WTC11 (cell line): ENCODE results near the gene PPP1CB.

Source experiments
- FOXP1 ChIP-seq: sonication (generic); formaldehyde crosslinking; IDR thresholded peaks from 2 replicates; pipeline ENCODE4 v1.8.0; 2022; ENCODE audit warnings: missing genetic modification reagents, mild to moderate bottlenecking, moderate library complexity, borderline replicate concordance
- JAZF1 ChIP-seq: fragments of 250-450 bp; sonication (Bioruptor Pico); IDR thresholded peaks from 2 replicates; pipeline ENCODE4 v1.9.0; 2021; ENCODE audit warnings: moderate library complexity, mild to moderate bottlenecking, inconsistent platforms
- TF ChIP-seq, protein P1 (sequence below): fragments of 200-600 bp; IDR thresholded peaks from 2 replicates; pipeline ENCODE4 v1.8.0; 2022; ENCODE audit warnings: antibody characterized with exemption
- TF ChIP-seq, protein P2 (sequence below): sonication (generic); formaldehyde crosslinking; IDR thresholded peaks from 2 replicates; pipeline ENCODE4 v1.8.1; 2023; ENCODE audit warnings: mild to moderate bottlenecking, missing genetic modification reagents, moderate library complexity
- TF ChIP-seq, protein P3 (sequence below): sonication (generic); formaldehyde crosslinking; IDR thresholded peaks from 2 replicates; pipeline ENCODE4 v1.8.1; 2022; ENCODE audit warnings: mild to moderate bottlenecking, moderate library complexity, missing genetic modification reagents
- TF ChIP-seq, protein P4 (sequence below): sonication (generic); formaldehyde crosslinking; IDR thresholded peaks from 2 replicates; pipeline ENCODE4 v1.8.0; 2022; ENCODE audit warnings: mild to moderate bottlenecking, missing genetic modification reagents
- TF ChIP-seq, protein P5 (sequence below): sonication (generic); formaldehyde crosslinking; IDR thresholded peaks from 2 replicates; pipeline ENCODE4 v1.8.1; 2023; ENCODE audit warnings: mild to moderate bottlenecking, missing genetic modification reagents, moderate library complexity
- TF ChIP-seq, protein P6 (sequence below): sonication (generic); formaldehyde crosslinking; IDR thresholded peaks from 2 replicates; pipeline ENCODE4 v1.8.0; 2022; ENCODE audit warnings: mild to moderate bottlenecking, missing genetic modification reagents
- TF ChIP-seq, protein P7 (sequence below): sonication (generic); formaldehyde crosslinking; conservative IDR thresholded peaks from 2 replicates; pipeline ENCODE4 v1.8.1; 2022; ENCODE audit warnings: mild to moderate bottlenecking, missing genetic modification reagents

DNA sequence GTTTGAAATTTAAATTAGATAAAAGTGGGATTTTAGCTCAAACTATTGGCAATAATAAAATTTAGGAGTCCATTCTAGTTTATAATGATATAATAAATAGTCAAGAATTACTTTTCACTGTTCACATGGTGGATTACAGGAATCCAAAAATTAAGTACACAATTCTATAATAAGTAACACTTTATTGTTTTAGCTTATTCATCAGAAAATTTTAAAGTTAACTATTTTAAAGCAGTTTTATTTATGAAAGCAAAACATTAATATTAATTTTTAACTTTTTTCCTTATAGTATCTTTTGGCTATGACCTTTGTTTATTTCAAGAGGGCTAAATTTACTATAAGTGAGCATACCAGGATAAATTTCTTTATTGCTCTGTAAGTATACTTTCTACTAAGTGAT, 70.4 kb downstream of the PPP1CB start:
- TF ChIP-seq, protein P1, sequence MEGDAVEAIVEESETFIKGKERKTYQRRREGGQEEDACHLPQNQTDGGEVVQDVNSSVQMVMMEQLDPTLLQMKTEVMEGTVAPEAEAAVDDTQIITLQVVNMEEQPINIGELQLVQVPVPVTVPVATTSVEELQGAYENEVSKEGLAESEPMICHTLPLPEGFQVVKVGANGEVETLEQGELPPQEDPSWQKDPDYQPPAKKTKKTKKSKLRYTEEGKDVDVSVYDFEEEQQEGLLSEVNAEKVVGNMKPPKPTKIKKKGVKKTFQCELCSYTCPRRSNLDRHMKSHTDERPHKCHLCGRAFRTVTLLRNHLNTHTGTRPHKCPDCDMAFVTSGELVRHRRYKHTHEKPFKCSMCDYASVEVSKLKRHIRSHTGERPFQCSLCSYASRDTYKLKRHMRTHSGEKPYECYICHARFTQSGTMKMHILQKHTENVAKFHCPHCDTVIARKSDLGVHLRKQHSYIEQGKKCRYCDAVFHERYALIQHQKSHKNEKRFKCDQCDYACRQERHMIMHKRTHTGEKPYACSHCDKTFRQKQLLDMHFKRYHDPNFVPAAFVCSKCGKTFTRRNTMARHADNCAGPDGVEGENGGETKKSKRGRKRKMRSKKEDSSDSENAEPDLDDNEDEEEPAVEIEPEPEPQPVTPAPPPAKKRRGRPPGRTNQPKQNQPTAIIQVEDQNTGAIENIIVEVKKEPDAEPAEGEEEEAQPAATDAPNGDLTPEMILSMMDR, result no peak
- TF ChIP-seq, protein P2, sequence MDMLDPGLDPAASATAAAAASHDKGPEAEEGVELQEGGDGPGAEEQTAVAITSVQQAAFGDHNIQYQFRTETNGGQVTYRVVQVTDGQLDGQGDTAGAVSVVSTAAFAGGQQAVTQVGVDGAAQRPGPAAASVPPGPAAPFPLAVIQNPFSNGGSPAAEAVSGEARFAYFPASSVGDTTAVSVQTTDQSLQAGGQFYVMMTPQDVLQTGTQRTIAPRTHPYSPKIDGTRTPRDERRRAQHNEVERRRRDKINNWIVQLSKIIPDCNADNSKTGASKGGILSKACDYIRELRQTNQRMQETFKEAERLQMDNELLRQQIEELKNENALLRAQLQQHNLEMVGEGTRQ, result no peak
- TF ChIP-seq, protein P3, sequence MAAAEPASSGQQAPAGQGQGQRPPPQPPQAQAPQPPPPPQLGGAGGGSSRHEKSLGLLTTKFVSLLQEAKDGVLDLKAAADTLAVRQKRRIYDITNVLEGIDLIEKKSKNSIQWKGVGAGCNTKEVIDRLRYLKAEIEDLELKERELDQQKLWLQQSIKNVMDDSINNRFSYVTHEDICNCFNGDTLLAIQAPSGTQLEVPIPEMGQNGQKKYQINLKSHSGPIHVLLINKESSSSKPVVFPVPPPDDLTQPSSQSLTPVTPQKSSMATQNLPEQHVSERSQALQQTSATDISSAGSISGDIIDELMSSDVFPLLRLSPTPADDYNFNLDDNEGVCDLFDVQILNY (CRISPR knock-in tag), result no peak
- TF ChIP-seq, protein P4, sequence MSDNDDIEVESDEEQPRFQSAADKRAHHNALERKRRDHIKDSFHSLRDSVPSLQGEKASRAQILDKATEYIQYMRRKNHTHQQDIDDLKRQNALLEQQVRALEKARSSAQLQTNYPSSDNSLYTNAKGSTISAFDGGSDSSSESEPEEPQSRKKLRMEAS, result no peak
- TF ChIP-seq, protein P5, sequence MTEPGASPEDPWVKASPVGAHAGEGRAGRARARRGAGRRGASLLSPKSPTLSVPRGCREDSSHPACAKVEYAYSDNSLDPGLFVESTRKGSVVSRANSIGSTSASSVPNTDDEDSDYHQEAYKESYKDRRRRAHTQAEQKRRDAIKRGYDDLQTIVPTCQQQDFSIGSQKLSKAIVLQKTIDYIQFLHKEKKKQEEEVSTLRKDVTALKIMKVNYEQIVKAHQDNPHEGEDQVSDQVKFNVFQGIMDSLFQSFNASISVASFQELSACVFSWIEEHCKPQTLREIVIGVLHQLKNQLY (CRISPR knock-in tag), result no peak
- TF ChIP-seq, protein P6, sequence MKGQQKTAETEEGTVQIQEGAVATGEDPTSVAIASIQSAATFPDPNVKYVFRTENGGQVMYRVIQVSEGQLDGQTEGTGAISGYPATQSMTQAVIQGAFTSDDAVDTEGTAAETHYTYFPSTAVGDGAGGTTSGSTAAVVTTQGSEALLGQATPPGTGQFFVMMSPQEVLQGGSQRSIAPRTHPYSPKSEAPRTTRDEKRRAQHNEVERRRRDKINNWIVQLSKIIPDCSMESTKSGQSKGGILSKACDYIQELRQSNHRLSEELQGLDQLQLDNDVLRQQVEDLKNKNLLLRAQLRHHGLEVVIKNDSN (CRISPR knock-in tag), result no peak
- TF ChIP-seq JAZF1 (CRISPR knock-in tag) (no peak), FOXP1 (CRISPR knock-in tag) (no peak)
- TF ChIP-seq, protein P7, sequence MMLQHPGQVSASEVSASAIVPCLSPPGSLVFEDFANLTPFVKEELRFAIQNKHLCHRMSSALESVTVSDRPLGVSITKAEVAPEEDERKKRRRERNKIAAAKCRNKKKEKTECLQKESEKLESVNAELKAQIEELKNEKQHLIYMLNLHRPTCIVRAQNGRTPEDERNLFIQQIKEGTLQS (CRISPR knock-in tag), result no peak
